H9 (cell line): ENCODE measurements around the gene DAPP1. TPM values are rescaled to one million over a fixed set of nuclear protein-coding genes. Genes with fewer than 3 reads are reported as not detected.

Source experiments
- DNase-seq: peaks from one replicate; pipeline ENCODE4 v3.0.0-alpha.2; 2017
- H2AFZ ChIP-seq: one replicate; pipeline ENCODE4 v1.6.1; 2013; ENCODE audit warnings: mild to moderate bottlenecking, low read length, control low read depth, moderate library complexity
- H2AK5ac ChIP-seq: 2 replicates; pipeline ENCODE4 v1.6.1; 2013; ENCODE audit warnings: low read length, control low read depth, mixed read lengths; ENCODE audit not compliant: insufficient read length
- H2BK120ac ChIP-seq: one replicate; pipeline ENCODE4 v1.6.1; 2013; ENCODE audit warnings: low read depth, mild to moderate bottlenecking, low read length, control low read depth, inconsistent platforms; ENCODE audit not compliant: poor library complexity, severe bottlenecking
- H2BK12ac ChIP-seq: 2 replicates; pipeline ENCODE4 v1.6.1; 2013; ENCODE audit warnings: low read length, control low read depth, mixed read lengths, low read depth; ENCODE audit not compliant: insufficient read length
- H2BK15ac ChIP-seq: 2 replicates; pipeline ENCODE4 v1.6.1; 2013; ENCODE audit warnings: low read depth, low read length, control low read depth
- H2BK20ac ChIP-seq: one replicate; pipeline ENCODE4 v1.6.1; 2013; ENCODE audit warnings: low read depth, mild to moderate bottlenecking, low read length, control low read depth, inconsistent platforms; ENCODE audit not compliant: poor library complexity, severe bottlenecking
- H2BK5ac ChIP-seq: 2 replicates; pipeline ENCODE4 v1.6.1; 2013; ENCODE audit warnings: low read length, control low read depth, mixed read lengths; ENCODE audit not compliant: insufficient read length
- H3K14ac ChIP-seq: 2 replicates; pipeline ENCODE4 v1.6.1; 2013; ENCODE audit warnings: low read length, control low read depth; ENCODE audit not compliant: insufficient read depth
- H3K18ac ChIP-seq: 2 replicates; pipeline ENCODE4 v1.6.1; 2013; ENCODE audit warnings: low read depth, mild to moderate bottlenecking, mixed read lengths, low read length, control low read depth; ENCODE audit not compliant: insufficient read length
- H3K23ac ChIP-seq: 2 replicates; pipeline ENCODE4 v1.6.1; 2013; ENCODE audit warnings: low read length, control low read depth, mixed read lengths, low read depth; ENCODE audit not compliant: insufficient read length
- H3K23me2 ChIP-seq: 2 replicates; pipeline ENCODE4 v1.6.1; 2013; ENCODE audit warnings: low read depth, mild to moderate bottlenecking, mixed read lengths, low read length, control low read depth; ENCODE audit not compliant: insufficient read length, poor library complexity, severe bottlenecking
- H3K27ac ChIP-seq: 2 replicates; pipeline ENCODE4 v1.5.1; 2013; ENCODE audit warnings: low read length, control low read depth, mixed read lengths, low read depth; ENCODE audit not compliant: insufficient read length
- H3K27me3 ChIP-seq: 2 replicates; pipeline ENCODE4 v1.6.1; 2013; ENCODE audit warnings: low read length, control low read depth, inconsistent platforms; ENCODE audit not compliant: insufficient read depth
- H3K4ac ChIP-seq: 2 replicates; pipeline ENCODE4 v1.6.1; 2013; ENCODE audit warnings: low read depth, mild to moderate bottlenecking, control low read depth, inconsistent platforms, low read length, moderate library complexity
- H3K4me1 ChIP-seq: 2 replicates; pipeline ENCODE4 v1.6.1; 2013; ENCODE audit warnings: low read length, control low read depth, inconsistent platforms; ENCODE audit not compliant: insufficient read depth
- H3K4me2 ChIP-seq: 2 replicates; pipeline ENCODE4 v1.6.1; 2013; ENCODE audit warnings: low read length, control low read depth, mixed read lengths; ENCODE audit not compliant: insufficient read length, insufficient read depth
- H3K56ac ChIP-seq: 2 replicates; pipeline ENCODE4 v1.6.1; 2013; ENCODE audit warnings: low read depth, mild to moderate bottlenecking, mixed read lengths, low read length, control low read depth; ENCODE audit not compliant: insufficient read length
- H3K79me1 ChIP-seq: 2 replicates; pipeline ENCODE4 v1.6.1; 2013; ENCODE audit warnings: low read depth, mild to moderate bottlenecking, moderate library complexity, low read length, control low read depth, inconsistent platforms; ENCODE audit not compliant: insufficient read depth, poor library complexity, severe bottlenecking
- H3K79me2 ChIP-seq: 2 replicates; pipeline ENCODE4 v1.6.1; 2013; ENCODE audit warnings: low read length, control low read depth, inconsistent platforms; ENCODE audit not compliant: insufficient read depth
- H3K9ac ChIP-seq: 2 replicates; pipeline ENCODE4 v1.6.1; 2013; ENCODE audit warnings: low read length, control low read depth, mixed read lengths; ENCODE audit not compliant: insufficient read length; ENCODE audit errors: extremely low read depth
- H3K9me3 ChIP-seq: one replicate; pipeline ENCODE4 v1.6.1; 2013; ENCODE audit warnings: low read depth, low read length, inconsistent platforms; ENCODE audit not compliant: control insufficient read depth
- H3T11ph ChIP-seq: one replicate; pipeline ENCODE4 v1.6.1; 2013; ENCODE audit warnings: mild to moderate bottlenecking, low read length, control low read depth, inconsistent platforms
- H4K20me1 ChIP-seq: one replicate; pipeline ENCODE4 v1.6.1; 2013; ENCODE audit not compliant: control insufficient read depth, insufficient read length, insufficient read depth
- H4K5ac ChIP-seq: 2 replicates; pipeline ENCODE4 v1.6.1; 2013; ENCODE audit warnings: low read depth, mild to moderate bottlenecking, mixed read lengths, low read length, control low read depth; ENCODE audit not compliant: insufficient read length
- H4K8ac ChIP-seq: replicated peaks from 2 replicates; pipeline ENCODE4 v1.6.1; 2013; ENCODE audit warnings: low read length, control low read depth, mixed read lengths, low read depth; ENCODE audit not compliant: insufficient read length
- H4K91ac ChIP-seq: 2 replicates; pipeline ENCODE4 v1.6.1; 2013; ENCODE audit warnings: low read depth, mild to moderate bottlenecking, moderate library complexity, mixed read lengths, low read length, control low read depth; ENCODE audit not compliant: insufficient read length
- H3K27ac Mint-ChIP-seq, 3 experiments: 2 replicates in 2 of 3; 3 replicates in 1 of 3; pipeline ENCODE4 v1.8.0; 2020 to 2021; ENCODE audit warnings: mixed read lengths in 3 of 3, mild to moderate bottlenecking in 1 of 3, moderate library complexity in 1 of 3
- H3K27me3 Mint-ChIP-seq: 2 replicates; pipeline ENCODE4 v1.8.0; 2021; ENCODE audit warnings: low read depth, mild to moderate bottlenecking, moderate library complexity, mixed read lengths
- H3K36me3 Mint-ChIP-seq, 3 experiments: 2 replicates in 2 of 3; 3 replicates in 1 of 3; pipeline ENCODE4 v1.8.0; 2020 to 2021; ENCODE audit warnings: low read depth in 3 of 3, mixed read lengths in 3 of 3; ENCODE audit not compliant: insufficient read depth in 1 of 3
- H3K4me1 Mint-ChIP-seq, 2 experiments: 2 replicates each; pipeline ENCODE4 v1.8.0; 2020; ENCODE audit warnings: mixed read lengths in 2 of 2
- H3K4me3 Mint-ChIP-seq, 2 experiments: 2 replicates in 1 of 2; 3 replicates in 1 of 2; pipeline ENCODE4 v1.8.0; 2020 to 2021; ENCODE audit warnings: mild to moderate bottlenecking in 2 of 2, mixed read lengths in 2 of 2, moderate library complexity in 1 of 2
- H3K9me3 Mint-ChIP-seq, 2 experiments: 2 replicates in 1 of 2; 3 replicates in 1 of 2; pipeline ENCODE4 v1.8.0; 2020; ENCODE audit warnings: mild to moderate bottlenecking in 2 of 2, mixed read lengths in 2 of 2, moderate library complexity in 1 of 2
- CTCF ChIP-seq: fragments of 200-600 bp; sonication (generic); conservative IDR thresholded peaks from 3 replicates; pipeline ENCODE4 v1.8.0; 2021; ENCODE audit warnings: antibody characterized with exemption, mild to moderate bottlenecking
- WGBS: extraction: QIAGEN DNeasy Blood & Tissue Kit; methylation state at CpG from one replicate; pipeline ENCODE4 v1.1.7; 2013; ENCODE audit warnings: missing lambda C conversion rate, low lambda C conversion rate, mixed read lengths; ENCODE audit not compliant: insufficient read length; ENCODE audit errors: extremely low coverage; 5-methylcytosine and 5-hydroxymethylcytosine counted together
- total RNA-seq: library from RNA; stranded (reverse); gene quantifications from 2 replicates; pipeline ENCODE4 v1.2.1, GENCODE V29; 2021

The DAPP1 gene
- total RNA-seq, 1 experiment from 2014 or later = not detected

- no peak for TF ChIP-seq CTCF
- no peak overlapping the region for H2BK12ac ChIP-seq
- H3K4me1 Mint-ChIP-seq = peaks cover 7 to 11% of the 10 kb centered on the region in 2 experiments
- H3K23me2 ChIP-seq = no peaks in the 10 kb centered on the region
- H2BK120ac ChIP-seq = no peak overlapping the region
- H3K79me2 ChIP-seq = no peaks in the 10 kb centered on the region
- H3T11ph ChIP-seq = no peak overlapping the region
- H4K20me1 ChIP-seq = no peaks in the 10 kb centered on the region
- no peak overlapping the region for H3K27ac ChIP-seq
- H3K27me3 Mint-ChIP-seq = no peaks in the 10 kb centered on the region; the same call in 1 of the 2 replicates
- no peak overlapping the region for H3K56ac ChIP-seq
- H4K91ac ChIP-seq = no peak overlapping the region
- H3K79me1 ChIP-seq = no peaks in the 10 kb centered on the region
- no peak overlapping the region for H3K4me2 ChIP-seq
- H3K23ac ChIP-seq = no peak overlapping the region
- H2AK5ac ChIP-seq = no peak overlapping the region
- H3K27ac Mint-ChIP-seq = no peak overlapping the region
- no peaks in the 10 kb centered on the region for H3K27me3 ChIP-seq
- H4K5ac ChIP-seq = no peak overlapping the region
- no peaks in the 10 kb centered on the region for H3K36me3 Mint-ChIP-seq
- no peaks in the 10 kb centered on the region for H3K4me1 ChIP-seq
- H4K8ac ChIP-seq = no peak overlapping the region
- H3K4ac ChIP-seq = no peak overlapping the region
- DNase-seq = no peak
- H2BK15ac ChIP-seq = no peak overlapping the region
- no peak overlapping the region for H3K4me3 Mint-ChIP-seq
- no peaks in the 10 kb centered on the region; a peak in 1 of 5 replicates for H3K9me3 Mint-ChIP-seq
- H3K14ac ChIP-seq = no peak overlapping the region
- no peak overlapping the region for H2BK20ac ChIP-seq
- H3K9me3 ChIP-seq = no peaks in the 10 kb centered on the region
- no peak overlapping the region for H3K9ac ChIP-seq
- no peak overlapping the region for H2BK5ac ChIP-seq
- no CpG with 5 or more reads among the region's 3 CpGs for WGBS
- no peak overlapping the region for H3K18ac ChIP-seq
- no peak overlapping the region for H2AFZ ChIP-seq
Measured at GRCh38 chr4:99853190-99853589, 36.6 kb downstream of the DAPP1 start.
